GM12872 (cell line): Measurements from ENCODE around the gene KDM8.

Experiments used
- CTCF ChIP-seq: IDR thresholded peaks from 3 replicates; pipeline ENCODE4 v1.5.1; 2011; ENCODE audit warnings: low read depth, mild to moderate bottlenecking, low read length, moderate library complexity; ENCODE audit not compliant: insufficient read depth

KDM8 gene

GRCh38 chr16:27211026-27211425, 7.7 kb downstream of the KDM8 start:
- no peak for TF ChIP-seq CTCF

- no peak for TF ChIP-seq CTCF
Observed at GRCh38 chr16:27214084-27214961, 11.0 kb downstream of the KDM8 start.

- TF ChIP-seq CTCF, result no peak
Observed at GRCh38 chr16:27215660-27216059, 12.3 kb downstream of the KDM8 start.

- TF ChIP-seq CTCF, result no peak
Observed at GRCh38 chr16:27216297-27216885, 13.1 kb downstream of the KDM8 start.

- no peak for TF ChIP-seq CTCF
Observed at GRCh38 chr16:27217256-27217655, 13.9 kb downstream of the KDM8 start.

- no peak for TF ChIP-seq CTCF
Observed at GRCh38 chr16:27218756-27219155, 15.4 kb downstream of the KDM8 start.

GRCh38 chr16:27219161-27219560, 15.8 kb downstream of the KDM8 start:
- no peak for TF ChIP-seq CTCF
